ENCODE results near the gene DLG5.

GRCh38 chr10:77881222-77881621, 45.3 kb downstream of the DLG5 start:
- TF ChIP-seq EP300 (IDR thresholded peaks at IDR 0.05) (no peak), POLR2AphosphoS5 (IDR thresholded peaks at IDR 0.05) (no peak), POLR2A (IDR thresholded peaks at IDR 0.05) (no peak)
- TF ChIP-seq, protein P1, sequence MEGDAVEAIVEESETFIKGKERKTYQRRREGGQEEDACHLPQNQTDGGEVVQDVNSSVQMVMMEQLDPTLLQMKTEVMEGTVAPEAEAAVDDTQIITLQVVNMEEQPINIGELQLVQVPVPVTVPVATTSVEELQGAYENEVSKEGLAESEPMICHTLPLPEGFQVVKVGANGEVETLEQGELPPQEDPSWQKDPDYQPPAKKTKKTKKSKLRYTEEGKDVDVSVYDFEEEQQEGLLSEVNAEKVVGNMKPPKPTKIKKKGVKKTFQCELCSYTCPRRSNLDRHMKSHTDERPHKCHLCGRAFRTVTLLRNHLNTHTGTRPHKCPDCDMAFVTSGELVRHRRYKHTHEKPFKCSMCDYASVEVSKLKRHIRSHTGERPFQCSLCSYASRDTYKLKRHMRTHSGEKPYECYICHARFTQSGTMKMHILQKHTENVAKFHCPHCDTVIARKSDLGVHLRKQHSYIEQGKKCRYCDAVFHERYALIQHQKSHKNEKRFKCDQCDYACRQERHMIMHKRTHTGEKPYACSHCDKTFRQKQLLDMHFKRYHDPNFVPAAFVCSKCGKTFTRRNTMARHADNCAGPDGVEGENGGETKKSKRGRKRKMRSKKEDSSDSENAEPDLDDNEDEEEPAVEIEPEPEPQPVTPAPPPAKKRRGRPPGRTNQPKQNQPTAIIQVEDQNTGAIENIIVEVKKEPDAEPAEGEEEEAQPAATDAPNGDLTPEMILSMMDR (IDR thresholded peaks at IDR 0.05), result no peak

Measured in suprapubic skin (tissue), 4 donors.